SIG-M5 (cell line): Measurements from ENCODE around the gene PLXNB1.
"Not testable (repeated sequence)": the region's sequence is repeated elsewhere in the genome, so short reads cannot be mapped to it uniquely, and the experiment has no call there.

Experiments used
- DNase-seq: peaks from one replicate; lab custom pipeline; 2025; lab: John Stamatoyannopoulos, UW

PLXNB1 gene

DNA sequence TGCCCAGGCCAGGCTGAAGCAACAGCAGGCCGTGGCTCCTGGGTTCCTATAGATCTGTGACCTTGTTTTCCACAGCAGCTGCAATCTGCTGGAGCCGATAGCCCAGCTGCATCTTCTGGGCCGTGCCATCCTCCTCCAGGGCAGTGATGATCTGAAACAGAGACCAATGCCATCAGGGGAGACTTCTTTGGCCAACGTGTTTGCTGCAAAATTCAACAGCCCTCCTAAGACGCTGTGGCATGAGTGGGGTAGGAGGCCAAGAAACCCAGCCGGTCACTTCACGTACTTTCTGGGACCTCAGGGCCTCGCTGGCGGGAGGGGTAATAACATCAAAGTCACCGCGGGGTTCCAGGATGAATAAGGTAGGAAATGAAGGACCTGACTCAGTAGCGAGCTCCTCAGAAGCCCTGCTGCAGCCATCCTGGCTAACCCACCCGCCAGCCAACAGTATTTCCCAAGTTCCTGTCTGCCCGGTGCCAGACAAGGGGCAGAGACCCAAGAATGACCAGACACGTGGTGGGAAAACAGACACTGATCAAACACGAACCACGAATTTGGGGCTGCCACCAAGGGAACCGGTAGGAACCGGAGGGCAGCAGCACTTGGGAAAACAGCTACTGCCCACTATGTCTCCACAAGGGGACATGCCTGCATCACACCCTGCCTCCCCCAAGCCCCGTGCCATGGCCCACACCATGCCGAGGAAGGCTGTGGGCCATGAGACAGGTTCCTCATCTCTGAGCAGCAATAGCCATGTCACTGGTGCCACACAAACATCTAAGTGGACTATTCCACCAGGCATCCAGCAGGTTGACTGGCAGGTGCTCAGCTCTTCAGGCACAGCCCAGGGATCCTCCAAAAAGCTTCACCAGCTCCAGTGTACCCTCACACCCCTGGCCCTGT, 25.2 kb downstream of the PLXNB1 start:
- DNase-seq: no peak

DNA sequence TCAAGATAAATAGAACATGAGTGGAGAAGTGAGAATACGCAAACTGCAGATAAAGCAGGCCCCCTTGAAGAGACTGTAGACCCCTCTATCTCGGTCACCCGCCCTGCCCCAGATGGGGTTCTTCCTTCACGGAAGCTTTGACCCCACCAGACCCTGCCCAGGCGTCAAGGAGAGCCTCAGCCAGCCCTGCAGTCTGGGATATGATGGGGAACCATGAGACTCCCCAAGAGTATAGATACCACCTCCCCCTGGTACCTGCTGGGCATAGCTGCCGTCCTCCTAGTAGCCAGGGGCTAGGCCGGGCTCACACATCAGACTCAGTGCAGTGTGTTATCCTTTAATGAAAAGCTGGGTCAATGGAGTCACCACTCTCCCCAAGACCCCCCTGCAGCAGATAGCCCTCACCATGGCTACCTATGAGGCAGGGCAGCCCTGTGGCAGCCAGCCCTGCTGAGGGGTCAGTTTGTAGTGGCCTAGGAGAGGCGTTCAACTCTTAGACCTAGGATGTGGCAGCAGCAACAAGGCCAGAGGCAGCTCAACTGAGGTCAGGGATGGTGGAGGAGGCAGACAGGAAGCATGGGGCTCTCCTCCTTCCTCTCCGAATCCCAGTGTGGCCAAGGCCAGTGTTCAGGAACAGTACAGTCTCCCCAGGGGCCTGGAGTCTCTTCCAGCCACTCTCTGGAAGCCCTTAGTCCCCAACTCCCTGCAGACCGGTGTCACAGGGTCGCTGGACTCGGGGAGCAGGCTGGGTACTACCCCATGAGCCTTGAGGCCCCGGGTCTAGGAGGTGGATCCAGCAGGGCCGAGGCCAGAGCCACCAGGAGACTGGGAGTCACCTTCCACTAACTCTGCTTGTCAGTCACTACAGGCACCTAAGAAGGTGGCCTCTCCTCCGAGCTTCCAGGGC, 26.1 kb downstream of the PLXNB1 start:
- no peak for DNase-seq

DNA sequence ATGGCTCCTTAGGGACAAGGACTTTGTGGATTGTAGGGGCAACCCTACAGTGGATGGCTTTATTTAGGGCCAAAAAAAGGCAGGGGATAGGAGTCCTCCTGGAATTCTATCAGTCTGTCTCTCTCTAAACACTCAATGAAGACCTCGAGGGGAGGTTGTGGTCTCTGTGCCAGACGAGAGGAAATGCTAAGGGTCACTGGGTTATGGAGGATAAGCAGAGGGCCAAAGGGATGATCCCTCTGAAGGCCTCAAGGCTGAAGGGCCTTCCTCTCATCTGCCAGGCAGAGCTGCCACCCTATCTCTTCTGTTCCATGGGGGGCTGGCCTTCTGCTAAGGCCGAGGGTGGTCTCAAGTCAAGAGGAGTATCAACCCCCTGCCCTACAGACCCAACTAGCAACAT, 27.0 kb downstream of the PLXNB1 start:
- no peak for DNase-seq

DNA sequence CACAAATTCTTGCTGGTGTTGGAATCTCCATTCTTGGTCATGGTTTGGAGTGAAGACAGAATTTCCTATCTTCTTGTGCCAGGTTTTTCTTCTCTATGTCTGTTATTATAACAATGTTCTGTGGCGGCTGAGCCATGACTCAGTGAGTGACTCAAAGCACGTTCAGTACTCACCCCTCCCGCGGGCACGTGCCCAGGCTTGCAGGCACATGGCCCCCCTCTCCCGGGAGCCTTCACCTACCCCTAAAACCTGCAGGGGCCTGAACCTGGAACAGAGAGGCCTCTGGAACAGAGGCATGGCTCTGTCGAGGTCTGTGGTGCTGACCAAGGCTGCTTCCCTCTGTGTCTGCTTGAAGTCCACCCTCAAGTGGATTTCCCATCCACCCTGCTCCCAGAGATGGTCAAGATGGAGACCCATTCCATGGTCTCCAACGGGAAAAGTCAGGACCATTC, 27.6 kb downstream of the PLXNB1 start:
- DNase-seq: no peak

DNA sequence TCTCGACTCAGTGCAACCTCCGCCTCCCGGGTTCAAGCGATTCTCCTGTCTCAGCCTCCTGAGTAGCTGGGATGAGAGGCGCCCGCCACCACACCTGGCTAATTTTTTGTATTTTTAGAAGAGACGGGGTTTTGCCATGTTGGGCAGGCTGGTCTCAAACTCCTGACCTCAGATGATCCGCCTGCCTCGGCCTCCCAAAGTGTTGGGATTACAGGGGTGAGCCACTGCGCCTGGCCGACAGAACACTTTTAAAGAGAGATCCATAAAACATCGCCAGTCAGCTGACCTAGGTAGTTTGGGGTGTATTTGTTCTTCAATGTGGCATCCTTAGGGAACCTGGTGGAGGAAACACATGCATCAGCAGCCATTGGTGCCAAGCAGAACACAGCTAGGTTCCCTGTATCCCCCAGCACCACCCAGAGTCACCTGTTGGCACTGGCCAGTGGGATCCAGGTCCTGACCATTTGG, 28.4 kb downstream of the PLXNB1 start:
- not testable (repeated sequence) for DNase-seq

DNA sequence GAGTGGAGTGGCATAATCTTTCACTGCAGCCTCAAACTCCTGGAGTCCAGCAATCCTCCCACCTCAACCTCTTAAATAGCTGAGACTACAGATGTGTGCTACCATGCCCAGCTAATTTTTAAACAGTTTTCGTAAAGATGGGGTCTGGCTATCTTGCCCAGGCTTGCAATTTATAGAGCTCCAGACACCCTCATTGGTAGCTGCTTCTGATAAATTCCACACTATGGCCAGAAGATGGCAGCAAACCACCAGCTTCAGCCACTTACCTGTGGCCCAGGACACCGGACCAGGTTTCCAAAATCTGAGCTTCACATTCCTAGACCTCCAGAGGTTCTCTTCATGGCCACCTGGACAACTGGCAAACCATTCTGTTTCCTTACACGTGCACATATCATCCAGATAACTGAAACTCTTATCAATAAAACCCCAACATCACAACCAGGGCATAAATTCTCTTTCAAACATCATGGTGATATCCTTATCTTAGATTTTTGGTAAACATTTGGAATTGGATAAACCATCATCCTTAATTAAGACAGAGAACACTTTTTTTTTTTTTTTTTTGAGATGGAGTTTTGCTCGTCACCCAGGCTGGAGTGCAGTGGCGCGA, 29.0 kb downstream of the PLXNB1 start:
- no peak for DNase-seq

DNA sequence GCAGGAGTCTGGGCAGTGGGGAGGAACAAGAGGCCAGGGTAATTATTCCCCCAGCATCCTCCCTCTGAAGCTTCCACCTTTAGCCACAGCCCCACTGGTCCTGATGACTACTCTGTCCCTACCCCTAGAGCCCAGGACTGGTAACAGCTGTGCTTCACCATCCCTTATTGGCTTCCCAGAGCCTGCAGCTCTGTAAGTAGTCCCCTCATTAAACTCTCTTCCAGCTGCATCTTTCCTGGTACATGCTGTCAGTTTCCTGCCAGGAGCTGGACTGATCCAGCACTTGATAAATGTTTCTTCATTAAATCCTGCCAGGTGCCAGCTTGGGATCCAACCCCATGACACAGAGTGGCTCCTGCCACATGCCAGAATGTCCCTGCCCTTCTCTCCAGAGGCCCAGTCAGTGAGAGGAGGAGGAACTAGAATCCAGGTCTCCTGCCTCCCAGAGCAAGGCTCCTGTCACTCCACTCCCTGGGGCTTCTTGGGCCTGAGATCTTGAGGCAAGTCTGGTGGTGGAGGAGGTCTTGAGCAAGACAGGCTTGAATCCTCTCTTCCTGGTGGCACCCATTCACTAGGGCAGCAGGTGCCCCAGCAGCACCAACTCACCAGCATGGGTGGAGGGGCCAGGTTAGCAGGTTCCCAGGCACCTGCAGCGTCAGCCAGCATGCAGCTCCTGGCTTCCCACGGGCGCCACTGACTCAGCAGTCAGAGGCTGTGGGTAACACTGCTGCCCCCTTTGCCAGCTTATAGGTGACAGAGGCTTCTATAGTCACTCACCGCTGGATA, 30.3 kb downstream of the PLXNB1 start:
- no peak for DNase-seq

DNA sequence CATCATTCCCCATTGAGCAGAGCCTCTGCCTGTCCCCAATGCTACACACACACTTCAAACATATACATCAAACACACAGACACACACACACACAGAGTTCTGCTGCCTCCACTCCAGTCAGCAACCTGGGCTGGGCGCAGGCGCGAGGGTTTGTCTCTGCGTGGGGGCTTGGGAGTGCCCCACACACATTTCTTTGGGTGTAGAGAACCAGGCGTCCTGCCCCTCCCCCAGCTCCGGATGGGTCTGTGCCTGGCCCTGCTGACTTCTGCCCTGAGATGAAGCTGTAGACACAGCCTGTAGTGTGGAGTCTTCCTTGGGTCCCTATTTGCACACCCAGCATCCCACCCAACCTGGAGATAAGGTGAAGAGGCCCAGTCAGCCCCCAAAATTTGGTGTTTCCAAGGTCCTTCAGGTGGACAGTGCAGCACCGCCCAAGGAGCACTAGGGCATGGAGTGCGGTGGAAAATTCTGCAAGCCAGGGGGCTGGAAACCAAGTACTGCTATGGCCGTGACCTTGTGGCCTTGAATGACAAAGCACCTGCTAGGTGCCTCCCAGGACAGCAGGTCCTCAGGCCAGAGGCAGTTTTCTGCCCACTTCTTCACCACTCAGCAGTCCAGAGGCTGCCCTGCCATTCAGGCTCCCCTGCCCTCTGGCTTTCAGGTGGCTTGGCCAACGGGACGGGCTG, 31.0 kb downstream of the PLXNB1 start:
- no peak for DNase-seq

DNA sequence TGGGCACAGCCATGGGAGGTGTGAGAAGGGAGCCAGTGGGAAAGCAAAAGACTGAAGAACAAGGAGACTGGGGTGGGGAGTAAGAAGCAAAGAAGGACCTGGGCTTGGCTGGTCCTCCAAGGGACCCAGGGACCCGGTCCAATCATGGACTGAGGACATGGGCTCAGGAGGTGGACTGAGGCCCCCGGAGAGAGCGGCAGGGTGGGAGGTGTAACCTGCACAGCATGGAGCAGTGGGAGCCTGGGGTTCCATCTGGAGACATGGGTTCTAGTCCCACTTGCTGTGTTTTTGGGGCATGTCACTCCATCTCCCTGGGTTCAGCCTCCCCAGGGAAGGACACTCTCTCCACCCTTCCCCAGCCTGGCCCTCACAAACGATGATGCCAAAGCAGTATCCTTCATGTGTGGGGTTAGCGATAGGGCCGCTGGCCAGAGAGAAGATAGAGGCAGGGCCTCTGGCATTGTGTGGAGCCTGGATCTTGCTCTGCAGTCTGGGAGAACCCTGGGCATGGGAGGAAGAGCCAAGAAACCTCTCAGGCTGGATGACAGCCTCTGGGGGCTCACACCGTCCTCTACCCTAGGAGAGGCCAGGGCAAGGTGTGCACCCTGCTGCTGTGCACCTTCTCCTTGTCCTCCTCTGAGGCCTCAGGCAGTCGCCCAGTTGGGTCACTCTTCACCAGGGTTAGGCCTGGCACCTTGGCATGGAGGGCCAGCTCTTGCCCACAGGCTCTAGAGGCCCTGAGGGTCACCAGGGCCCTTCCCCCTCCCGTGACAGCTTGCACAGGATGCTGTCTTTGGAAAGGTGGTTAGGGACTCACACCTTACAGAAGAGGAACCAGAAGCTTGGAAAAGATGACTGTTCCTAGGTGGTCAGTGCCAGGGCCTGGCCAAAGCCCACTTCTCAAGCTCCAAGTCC, 31.9 kb downstream of the PLXNB1 start:
- no peak for DNase-seq

DNA sequence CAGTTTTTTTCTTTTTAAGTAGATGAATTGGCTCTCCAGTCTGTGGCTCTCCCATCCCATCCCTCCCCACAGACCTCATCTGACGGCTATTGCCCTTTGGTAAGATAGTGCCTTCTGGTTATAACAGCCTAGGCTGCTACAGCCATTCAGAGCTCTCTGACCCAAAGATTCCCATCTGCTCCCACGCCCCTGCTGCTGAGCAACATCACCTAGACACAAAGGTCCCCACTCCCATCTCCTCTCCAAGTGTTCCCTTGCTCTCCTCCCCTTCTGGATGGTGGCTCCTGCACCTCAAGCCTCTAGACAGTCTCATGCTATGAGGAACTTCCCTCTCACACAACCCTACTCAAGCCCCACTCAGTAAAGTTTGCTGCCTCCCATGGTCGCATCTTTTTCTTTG, 34.2 kb downstream of the PLXNB1 start:
- no peak for DNase-seq

DNA sequence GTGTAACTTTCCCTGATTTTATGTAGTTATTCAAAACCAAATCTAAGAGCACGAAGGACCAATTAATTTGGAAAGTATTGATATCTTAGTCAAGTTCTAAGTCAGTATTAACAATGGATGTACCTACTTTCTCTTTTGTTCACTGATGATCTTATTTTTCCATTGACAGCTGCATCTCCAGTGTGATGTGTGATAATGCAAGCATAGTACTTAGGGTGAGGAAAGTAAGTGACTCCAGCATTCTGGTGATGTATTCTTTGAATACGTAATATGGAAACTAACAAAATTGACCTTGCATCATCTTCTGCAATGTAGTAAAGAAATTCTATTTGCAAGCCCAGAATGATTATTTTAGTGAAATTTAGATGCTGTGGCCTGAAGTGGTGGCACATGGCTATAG, 35.5 kb downstream of the PLXNB1 start:
- DNase-seq: no peak

DNA sequence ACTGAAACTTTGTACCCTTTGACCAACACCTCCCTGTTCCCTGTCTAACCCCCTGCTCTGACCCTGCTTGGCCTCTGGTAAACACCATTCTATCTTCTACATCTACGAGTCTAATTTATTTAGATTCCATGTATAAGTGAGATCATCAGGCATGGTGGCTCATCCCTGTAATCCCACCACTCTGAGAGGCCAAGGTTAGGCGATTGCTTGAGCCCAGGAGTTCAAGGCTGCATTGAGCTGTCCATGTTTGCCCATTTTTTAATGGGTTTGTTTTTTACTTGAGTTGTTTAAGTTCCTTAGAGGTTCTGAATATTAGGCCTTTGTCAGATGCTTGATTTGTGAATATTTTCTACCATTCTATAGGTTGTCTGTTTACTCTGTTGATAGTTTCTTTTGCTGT, 40.9 kb downstream of the PLXNB1 start:
- no peak for DNase-seq

DNA sequence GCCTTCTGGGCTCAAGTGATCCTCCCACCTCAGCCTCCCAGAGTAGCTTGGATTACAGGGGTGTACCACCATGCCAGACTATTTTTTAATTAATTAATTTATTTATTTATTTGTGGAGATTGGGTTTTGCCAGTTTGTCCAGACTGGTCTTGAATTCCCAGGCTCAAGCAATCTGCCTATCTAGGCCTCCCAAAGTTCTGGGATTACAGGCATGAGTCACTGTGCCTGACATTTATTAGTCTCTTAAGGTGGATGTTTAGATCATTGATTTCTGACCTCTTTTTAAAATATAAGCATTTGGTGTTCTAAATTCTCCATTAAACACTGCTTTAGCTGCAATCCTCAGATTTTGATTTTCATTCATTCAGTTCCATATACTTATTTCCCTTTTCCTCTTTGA, 42.3 kb downstream of the PLXNB1 start:
- no peak for DNase-seq

DNA sequence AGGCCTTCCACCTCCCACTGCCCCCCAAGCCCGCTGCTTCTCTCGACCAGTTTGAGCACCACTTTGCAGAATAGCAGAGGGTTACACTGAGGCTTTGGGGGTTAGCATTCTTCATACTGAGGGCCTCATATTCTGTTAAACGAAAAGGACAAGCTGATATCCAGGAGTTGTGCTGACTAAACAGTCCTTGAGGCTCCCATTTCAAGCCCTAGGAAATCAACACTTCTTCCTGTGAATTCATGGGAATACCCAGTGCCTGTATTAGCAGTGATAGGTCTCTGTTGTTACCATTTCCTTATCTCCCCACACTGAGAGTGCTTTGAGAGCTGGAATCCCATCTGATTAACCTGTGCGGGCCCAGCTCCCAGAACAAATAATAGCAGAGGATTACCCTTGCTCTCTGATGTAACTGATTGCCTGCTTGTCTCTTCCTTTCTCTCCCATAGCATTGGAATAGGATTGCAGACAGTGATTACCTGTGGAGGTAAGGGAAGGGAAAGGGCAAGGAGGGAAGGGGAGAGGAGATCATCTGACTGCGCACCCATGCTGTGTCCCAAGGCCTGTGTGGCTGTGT, 56.9 kb downstream of the PLXNB1 start:
- DNase-seq: no peak

DNA sequence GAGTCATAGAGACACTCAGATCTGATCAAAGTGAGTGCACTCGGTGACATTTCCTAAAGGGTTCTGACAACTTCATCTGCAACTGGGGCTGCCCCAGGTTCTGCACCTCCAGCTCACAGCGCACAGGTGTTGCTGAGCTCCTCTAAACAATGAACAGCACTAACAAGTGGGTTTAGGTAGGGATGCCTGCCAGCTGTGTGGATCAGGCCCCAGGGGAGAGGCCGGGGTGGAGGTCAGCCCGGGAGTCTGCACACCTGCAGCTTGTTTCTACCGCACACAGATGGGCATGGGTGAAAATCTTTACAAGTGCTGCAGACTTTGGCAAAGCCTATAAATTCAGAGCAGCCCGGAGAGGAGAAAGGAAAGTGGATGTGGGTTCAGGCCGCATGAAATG, 57.5 kb downstream of the PLXNB1 start:
- no peak for DNase-seq

DNA sequence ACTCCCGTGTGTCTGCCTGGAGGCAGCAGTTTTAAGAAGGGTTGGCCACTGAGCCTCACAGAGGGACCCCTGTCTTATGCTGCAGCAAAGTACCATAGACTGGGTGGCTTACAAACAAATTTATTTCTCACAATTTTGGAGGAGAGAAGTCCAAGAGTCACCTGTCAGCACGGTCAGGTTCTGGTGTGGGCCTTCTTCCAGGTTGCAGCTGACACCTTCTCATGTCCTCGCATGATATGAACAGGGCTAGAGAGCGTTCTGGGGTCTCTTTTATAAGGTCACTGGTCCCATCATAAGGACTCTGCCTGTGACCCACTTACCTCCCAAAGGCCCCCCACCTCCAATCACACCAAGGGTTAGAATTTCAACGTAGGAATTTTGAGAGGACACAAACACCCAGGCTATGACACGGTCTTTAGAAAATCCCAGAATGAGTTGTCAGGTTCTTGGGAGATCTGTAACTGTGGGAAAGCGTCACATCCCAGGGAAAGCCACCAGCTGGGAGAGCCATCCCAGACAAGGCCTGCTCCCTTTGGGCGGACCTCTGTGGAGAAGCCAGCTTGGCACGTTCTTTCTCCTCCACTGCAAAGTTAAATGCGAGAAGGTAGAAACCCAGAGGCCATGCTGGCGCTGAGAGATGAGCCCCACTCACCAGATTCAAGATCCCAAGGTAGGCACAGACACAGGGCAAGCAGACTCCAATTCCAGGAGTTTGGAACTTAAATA, 58.1 kb downstream of the PLXNB1 start, which contains the start of gene FBXW12:
Gene FBXW12 (plus strand): TSS at position 569 of the 726 bp plus-strand sequence. CDS start 549 bp downstream, outside the sequence.
- no peak for DNase-seq

DNA sequence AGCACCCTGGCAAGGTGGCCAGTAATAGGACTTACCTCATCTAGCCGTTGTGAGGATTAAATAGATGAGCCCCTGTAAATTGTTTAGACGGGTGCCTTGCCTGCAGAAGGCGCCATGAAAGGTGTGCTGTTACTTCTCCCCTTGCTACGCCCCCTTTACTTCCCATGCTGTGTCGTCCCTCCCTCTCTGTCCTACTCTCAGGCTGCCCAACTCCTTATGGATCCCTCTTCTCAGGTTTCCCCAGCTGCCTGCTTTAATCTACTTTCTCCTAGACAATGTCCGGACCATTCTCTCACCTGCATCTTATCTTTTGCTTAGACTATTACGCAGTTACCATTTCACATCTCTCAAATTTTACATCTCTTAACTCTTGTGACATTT, 59.6 kb downstream of the PLXNB1 start:
- no peak for DNase-seq

DNA sequence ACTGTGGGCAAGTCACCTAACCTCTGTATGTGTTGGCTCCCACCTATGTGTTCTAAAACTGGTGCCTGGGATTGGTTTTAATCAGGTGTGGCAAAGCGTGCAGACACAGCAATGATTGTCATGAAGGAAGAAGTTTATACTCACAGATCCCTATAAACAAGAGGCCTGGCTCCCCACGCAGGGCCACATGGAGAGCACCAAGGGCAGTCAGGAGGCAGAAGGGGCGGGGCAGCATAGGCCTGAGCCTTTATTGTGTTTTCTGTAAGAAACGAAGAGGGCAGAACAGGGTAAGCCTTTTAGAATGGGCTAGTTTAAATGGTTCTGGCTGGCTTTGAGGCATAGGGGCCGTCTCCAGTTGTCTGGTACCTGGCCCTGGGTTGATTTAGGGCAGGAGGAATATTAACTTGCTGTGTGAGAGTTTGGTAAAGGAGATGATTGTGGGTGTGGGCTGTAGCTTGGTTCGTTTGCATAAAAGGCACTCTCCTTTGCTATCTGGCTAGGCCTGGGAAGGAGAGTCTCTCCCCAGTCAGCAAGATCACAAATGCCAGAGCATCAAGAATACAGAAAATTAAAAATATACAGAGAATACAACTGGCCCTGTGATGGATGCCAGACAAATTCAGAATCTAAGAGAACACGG, 60.1 kb downstream of the PLXNB1 start:
- DNase-seq: no peak
